SH-SY5Y (cell line): ENCODE measurements around the gene PNPLA4.

Experiments used
- GATA2 ChIP-seq: IDR thresholded peaks from 2 replicates; pipeline ENCODE4 v1.6.1; 2011; ENCODE audit warnings: mild to moderate bottlenecking, low read depth, low read length
- GATA3 ChIP-seq: IDR thresholded peaks from 2 replicates; pipeline ENCODE4 v1.6.1; 2011; ENCODE audit warnings: low read depth, mild to moderate bottlenecking, low read length, moderate library complexity

PNPLA4 gene

DNA sequence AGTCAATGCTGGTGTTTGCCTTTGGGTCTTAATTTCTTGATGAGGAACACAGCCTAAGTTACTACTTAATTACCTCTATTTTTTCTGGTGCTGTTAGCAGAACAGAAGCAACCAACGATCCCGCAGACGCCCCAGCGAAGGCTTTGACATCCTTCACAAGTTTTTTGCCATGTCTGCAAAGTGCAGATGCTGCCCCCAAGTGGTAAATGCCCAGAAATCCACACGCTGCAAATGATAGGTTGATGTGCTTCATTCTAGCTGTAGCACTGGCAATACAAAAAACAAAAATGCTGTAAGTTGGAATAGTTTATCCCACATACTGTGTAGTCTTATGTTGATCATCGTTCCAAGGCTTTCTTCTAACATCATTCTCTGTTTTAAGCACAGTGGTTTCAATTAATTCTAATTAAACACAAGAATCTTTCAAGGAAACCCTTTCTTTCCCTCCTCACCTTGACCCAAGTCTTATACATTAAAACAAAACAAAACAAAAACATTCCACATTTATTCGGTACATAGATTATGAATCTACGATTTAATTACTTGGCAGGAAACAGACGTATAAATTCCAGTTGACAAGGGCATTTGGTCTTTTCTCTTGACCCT, 1.2 kb downstream of the PNPLA4 start:
- TF ChIP-seq GATA2: no peak
- TF ChIP-seq GATA3: no peak

DNA sequence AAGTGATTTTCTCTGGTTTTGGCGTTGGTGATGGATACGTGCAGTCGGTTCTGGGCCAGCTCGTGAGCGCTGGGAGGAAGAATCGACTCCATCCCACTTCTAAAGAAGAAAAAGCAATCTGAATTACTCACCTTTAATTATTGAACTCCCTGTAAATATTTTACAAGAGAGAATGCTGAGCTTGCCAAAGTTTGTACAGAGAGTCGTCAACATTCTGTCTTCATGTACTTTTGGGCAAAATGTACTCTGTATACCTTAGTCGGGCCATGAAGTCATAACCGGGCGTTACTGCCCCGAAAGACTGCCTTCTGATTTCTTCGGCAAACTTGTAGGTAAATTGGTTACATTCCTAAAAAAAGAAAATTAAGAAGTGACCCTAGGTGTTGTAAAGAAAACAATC, 5.5 kb downstream of the PNPLA4 start:
- TF ChIP-seq GATA3 (no peak), GATA2 (no peak)

DNA sequence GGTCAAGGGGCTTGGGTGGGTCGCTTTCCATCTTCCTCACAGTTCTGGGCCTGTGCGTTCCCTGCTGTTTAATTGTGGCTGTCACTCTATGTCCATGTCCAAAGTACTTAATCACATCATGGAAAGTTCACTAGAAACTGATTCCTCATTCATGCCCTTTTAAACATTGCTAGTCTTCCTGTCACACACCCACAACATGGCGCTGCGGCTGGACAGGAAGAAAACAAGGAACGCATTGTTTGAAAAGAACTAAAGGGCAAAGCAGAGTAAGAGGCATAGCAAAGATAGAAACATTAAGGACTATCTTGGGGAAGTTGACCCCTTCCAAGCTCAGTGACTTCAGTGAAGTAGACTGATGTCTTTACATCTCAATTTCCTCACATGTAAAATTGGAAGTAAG, 18.4 kb downstream of the PNPLA4 start:
- no peak for TF ChIP-seq GATA2
- TF ChIP-seq GATA3: no peak

DNA sequence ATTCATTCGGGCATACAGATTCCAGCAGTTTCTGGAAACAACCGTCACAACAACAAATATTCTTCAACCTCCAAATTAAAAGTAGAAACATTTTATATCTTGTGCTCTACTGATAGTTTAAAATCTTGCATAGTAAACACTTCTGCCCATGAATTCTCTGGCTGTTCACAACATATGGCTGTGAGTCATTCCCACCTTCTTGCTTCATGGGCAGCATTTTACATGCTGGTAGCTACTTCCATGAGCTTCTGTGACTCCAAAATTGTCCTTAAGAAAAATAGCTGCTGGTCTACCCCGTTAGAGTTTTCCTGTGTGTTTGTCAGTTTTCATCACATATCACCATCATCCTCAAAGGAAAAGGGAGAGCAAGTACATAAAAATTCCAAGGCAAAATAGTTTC, 22.7 kb downstream of the PNPLA4 start:
- TF ChIP-seq GATA2 (no peak), GATA3 (no peak)

DNA sequence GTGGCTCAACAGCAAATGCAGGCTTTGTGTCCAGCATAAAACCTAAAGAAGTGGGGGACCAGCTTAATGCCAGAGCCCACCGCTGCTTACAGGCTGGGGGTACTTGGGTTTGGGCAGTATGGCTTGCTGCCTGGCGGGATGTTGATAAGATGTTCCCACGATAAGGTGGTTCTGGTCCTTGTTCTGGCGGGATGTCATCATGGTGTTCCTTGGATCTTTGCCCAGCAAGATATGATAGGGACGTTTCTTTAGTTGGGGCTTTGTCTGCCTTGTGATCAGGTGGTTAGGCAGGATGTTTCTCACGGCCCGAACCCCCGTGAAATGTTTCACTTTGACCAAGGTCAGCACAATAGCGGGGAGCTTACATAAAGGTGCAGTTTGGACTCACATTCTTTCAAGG, 35.3 kb downstream of the PNPLA4 start:
- TF ChIP-seq GATA2: peak; percentile 81
- TF ChIP-seq GATA3: peak; percentile 27; the same call in 1 of the 2 replicates

DNA sequence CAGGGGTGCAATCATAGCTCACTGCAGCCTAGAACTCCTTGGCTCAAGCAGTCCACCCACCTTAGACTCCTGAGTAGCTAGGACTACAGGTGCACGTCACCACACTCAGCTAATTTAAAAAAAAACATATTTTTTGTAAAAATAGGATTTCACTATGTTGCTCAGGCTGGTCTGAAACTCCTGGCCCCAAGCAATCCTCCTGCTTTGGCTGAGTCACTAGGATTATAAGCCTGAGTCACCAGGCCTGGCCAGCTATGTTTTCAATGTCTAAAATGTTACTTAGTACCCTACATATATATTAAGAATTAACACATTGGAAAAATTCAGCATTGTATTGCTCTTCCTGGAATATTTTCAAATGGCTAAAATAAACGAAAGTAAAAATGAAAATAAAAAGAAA, 37.5 kb downstream of the PNPLA4 start:
- TF ChIP-seq GATA3 (no peak), GATA2 (no peak)

DNA sequence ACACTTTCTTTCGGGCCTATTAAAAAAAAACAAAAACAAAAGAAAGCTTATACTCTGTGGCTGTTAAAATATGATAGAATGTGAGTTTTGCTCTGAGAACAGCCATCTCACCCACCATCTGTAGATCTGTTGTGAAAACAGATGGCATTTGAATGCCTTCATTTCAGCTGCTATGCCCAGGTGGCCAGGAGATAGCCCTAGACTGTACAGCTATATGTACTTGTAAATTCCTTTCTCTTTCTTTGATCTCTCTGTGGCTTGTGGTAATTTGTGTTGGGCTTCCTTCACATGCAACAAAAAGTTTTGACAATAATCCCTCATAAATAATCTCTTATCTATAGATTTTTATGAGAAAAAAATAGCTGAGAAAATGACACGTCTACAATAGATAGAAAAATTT, 38.1 kb downstream of the PNPLA4 start:
- no peak for TF ChIP-seq GATA3
- no peak for TF ChIP-seq GATA2

DNA sequence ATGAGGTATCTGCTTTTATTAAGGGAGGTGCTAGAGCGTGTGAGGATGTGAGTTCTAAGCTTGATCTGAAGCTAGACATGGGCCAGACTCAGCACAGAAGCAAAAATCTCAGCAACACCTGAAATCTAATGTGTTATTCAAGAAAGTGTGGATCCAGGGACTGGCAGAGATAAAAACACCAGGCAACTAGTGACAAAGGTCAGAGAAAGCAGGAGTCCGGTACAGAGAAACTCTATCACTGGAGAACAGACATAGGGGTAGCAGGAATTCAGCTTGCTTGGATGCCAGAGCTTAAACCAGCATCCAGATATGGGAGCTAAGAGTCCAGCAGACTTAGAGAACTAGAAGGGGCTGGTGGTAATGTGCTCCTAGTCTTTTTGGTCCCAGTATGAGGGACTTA, 50.3 kb downstream of the PNPLA4 start:
- TF ChIP-seq GATA2: no peak
- no peak for TF ChIP-seq GATA3

DNA sequence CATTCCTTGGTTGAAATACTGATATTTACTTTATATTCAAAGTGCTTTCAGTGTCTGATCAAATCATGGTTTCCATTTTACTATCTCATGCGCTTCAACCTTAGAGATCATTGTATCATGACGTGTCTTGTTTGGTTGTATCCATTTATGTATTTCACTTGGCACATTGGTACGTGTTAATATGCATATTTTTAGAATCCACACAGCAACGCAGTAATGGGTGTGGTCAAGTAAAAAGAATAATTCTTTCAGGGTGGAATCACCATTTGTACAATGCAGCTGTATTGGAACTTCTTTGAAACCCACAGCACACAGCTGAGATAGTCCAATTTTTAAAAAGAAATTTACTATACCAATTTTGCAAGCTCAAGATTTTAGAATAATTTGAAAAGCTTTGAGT, 55.2 kb downstream of the PNPLA4 start:
- TF ChIP-seq GATA3 (no peak), GATA2 (no peak)

DNA sequence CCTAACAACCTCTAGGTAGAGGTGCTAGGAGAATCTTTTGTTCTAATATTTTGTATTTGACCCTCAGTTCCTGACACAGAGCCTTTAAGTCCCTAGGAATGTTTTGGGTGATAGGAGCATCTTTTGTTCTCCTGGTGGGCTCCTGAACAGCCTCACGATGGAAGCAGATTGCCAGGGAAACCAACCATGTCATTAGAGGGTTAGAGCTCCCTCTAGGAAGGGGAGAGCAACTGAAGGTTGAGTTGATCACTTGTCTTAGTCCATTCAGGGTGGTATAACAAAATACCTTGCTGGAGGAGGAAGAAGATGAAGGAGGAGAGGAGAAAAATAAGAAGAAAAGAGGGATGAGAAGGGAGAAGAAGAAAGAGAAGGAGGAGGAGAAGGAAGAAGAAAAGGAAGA, 75.0 kb downstream of the PNPLA4 start:
- TF ChIP-seq GATA2 (no peak), GATA3 (no peak)
